Gastroesophageal sphincter (tissue), 3 donors: ENCODE measurements around the gene OCEL1.

ENCODE experiments used
- CTCF ChIP-seq, 4 experiments: fragments of 200-600 bp in 2 of 4; fragments of 450-650 bp in 2 of 4; sonication (generic) in 1 of 4; IDR thresholded peaks; one replicate each; pipeline ENCODE4 v1.5.1; 2017 to 2019; ENCODE audit warnings: antibody characterized with exemption in 4 of 4, mild to moderate bottlenecking in 2 of 4, moderate library complexity in 2 of 4
- EP300 ChIP-seq: sonication (generic); formaldehyde crosslinking; IDR thresholded peaks from one replicate; pipeline ENCODE4 v1.6.1; 2017; ENCODE audit warnings: antibody characterized with exemption, mild to moderate bottlenecking
- POLR2A ChIP-seq, 2 donors: fragments of 450-650 bp; IDR thresholded peaks; one replicate each; pipeline ENCODE4 v1.6.1; 2017; ENCODE audit warnings: antibody characterized with exemption in 2 of 2, mild to moderate bottlenecking in 2 of 2, moderate library complexity in 1 of 2
- POLR2AphosphoS5 ChIP-seq: sonication (generic); formaldehyde crosslinking; IDR thresholded peaks from one replicate; pipeline ENCODE4 v1.6.1; 2017; ENCODE audit warnings: antibody characterized with exemption

- TF ChIP-seq CTCF (IDR thresholded peaks at IDR 0.05) (no peak), POLR2A (IDR thresholded peaks at IDR 0.05) (no peak), POLR2AphosphoS5 (no peak), EP300 (no peak)
These were observed 18.0 kb downstream of the OCEL1 start for GRCh38 chr19:17243830-17244617.
